Coronary artery (tissue), 2 donors: ENCODE data around the gene KIF23.

Experiments used
- DNase-seq: peaks from one replicate; pipeline ENCODE4 v3.0.0-alpha.2; 2017; ENCODE audit warnings: low spot score
- H3K27ac ChIP-seq, 2 donors: fragments of 200-600 bp; sonication (generic); one replicate each; pipeline ENCODE4 v1.5.1; 2016 to 2019
- H3K4me3 ChIP-seq: fragments of 200-600 bp; sonication (generic); 2 replicates; pipeline ENCODE4 v1.5.1; 2016; ENCODE audit warnings: mild to moderate bottlenecking, moderate library complexity
- CTCF ChIP-seq: fragments of 200-600 bp; sonication (generic); IDR thresholded peaks from one replicate; pipeline ENCODE4 v1.5.1; 2019; ENCODE audit warnings: antibody characterized with exemption

Gene KIF23

GRCh38 chr15:69465253-69465652 is 51.1 kb downstream of the KIF23 start:
- Histone ChIP-seq H3K4me3 (no peak overlapping the region), H3K27ac (no peak overlapping the region)
- no peak for TF ChIP-seq CTCF
- DNase-seq: no peak

- H3K4me3 ChIP-seq: no peak overlapping the region
- no peak for TF ChIP-seq CTCF
- DNase-seq: no peak
- no peak overlapping the region for H3K27ac ChIP-seq
Measured at GRCh38 chr15:69466733-69467132, 52.6 kb downstream of the KIF23 start.

GRCh38 chr15:69467636-69468035 is 53.5 kb downstream of the KIF23 start:
- no peak overlapping the region for H3K4me3 ChIP-seq
- no peak overlapping the region for H3K27ac ChIP-seq
- DNase-seq: no peak
- no peak for TF ChIP-seq CTCF

GRCh38 chr15:69468241-69469121 is 54.3 kb downstream of the KIF23 start:
- no peak for DNase-seq
- H3K27ac ChIP-seq: no peak overlapping the region

GRCh38 chr15:69469467-69470201 is 55.5 kb downstream of the KIF23 start:
- Histone ChIP-seq H3K27ac (no peak overlapping the region), H3K4me3 (no peak overlapping the region)
- no peak for TF ChIP-seq CTCF
- no peak for DNase-seq

More at GRCh38 chr15:69468241-69469121, 54.3 kb downstream of the KIF23 start:
- no peak overlapping the region for H3K4me3 ChIP-seq
- no peak for TF ChIP-seq CTCF

- DNase-seq: no peak
- Histone ChIP-seq H3K27ac (no peak overlapping the region), H3K4me3 (no peak overlapping the region)
- TF ChIP-seq CTCF: no peak
Measured at GRCh38 chr15:69472046-69472445, 57.9 kb downstream of the KIF23 start.
